NB4 (cell line): ENCODE results near the gene PLCH1.

Experiments
- POLR2A ChIP-seq: IDR thresholded peaks from 2 replicates; pipeline ENCODE4 v1.6.1; 2011; ENCODE audit warnings: mild to moderate bottlenecking; ENCODE audit not compliant: insufficient read length; ENCODE audit errors: extremely low read depth
- TF ChIP-seq, protein P1 (sequence below): IDR thresholded peaks from one replicate; pipeline ENCODE4 v1.5.1; 2012; ENCODE audit warnings: low read depth, low read length

DNA sequence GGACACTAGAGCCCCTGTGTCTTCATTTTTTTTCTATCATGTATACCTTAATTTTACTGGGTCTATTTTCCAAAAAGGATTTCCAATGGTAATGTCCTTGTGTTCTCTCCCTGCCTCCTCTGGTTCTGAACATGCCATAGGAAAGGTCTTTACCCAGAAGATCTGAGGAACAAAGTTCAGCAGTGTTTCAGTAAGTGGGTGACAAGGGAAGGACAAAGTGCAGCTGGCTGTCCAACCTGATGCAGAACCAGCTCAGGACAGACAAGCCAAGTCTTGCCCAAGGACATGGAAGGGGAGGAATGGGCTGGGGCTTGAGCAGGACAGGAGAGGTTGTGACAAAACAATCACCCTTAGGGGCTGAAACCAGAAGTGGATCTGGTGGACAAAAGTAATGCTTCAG is 390.2 kb downstream of the PLCH1 start:
- TF ChIP-seq, protein P1, sequence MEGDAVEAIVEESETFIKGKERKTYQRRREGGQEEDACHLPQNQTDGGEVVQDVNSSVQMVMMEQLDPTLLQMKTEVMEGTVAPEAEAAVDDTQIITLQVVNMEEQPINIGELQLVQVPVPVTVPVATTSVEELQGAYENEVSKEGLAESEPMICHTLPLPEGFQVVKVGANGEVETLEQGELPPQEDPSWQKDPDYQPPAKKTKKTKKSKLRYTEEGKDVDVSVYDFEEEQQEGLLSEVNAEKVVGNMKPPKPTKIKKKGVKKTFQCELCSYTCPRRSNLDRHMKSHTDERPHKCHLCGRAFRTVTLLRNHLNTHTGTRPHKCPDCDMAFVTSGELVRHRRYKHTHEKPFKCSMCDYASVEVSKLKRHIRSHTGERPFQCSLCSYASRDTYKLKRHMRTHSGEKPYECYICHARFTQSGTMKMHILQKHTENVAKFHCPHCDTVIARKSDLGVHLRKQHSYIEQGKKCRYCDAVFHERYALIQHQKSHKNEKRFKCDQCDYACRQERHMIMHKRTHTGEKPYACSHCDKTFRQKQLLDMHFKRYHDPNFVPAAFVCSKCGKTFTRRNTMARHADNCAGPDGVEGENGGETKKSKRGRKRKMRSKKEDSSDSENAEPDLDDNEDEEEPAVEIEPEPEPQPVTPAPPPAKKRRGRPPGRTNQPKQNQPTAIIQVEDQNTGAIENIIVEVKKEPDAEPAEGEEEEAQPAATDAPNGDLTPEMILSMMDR, result no peak
- TF ChIP-seq POLR2A, result no peak
